Sigmoid colon (tissue), 7 donors: Measurements from ENCODE around the gene H6PD. TPM values are rescaled to one million over a fixed set of nuclear protein-coding genes. Genes with fewer than 3 reads are reported as not detected.
A peak's percentile ranks its signal among the peaks of the same experiment; 100 is the strongest.

Experiments
- DNase-seq: peaks from one replicate; pipeline ENCODE4 v3.0.0-alpha.2; 2019
- H3K27ac ChIP-seq, 4 donors: fragments of 200-600 bp; sonication (generic); one replicate each; pipeline ENCODE4 v1.5.1; 2016 to 2019; ENCODE audit warnings: mild to moderate bottlenecking in 1 of 4
- H3K27me3 ChIP-seq, 3 donors: fragments of 200-600 bp; sonication (generic); one replicate each; pipeline ENCODE4 v1.5.1; 2019; ENCODE audit warnings: mild to moderate bottlenecking in 1 of 3
- H3K36me3 ChIP-seq, 4 donors: fragments of 200-600 bp; sonication (generic); one replicate each; pipeline ENCODE4 v1.5.1; 2016 to 2019
- H3K4me1 ChIP-seq, 4 donors: fragments of 200-600 bp; sonication (generic); one replicate each; pipeline ENCODE4 v1.5.1; 2017 to 2019
- H3K4me3 ChIP-seq, 4 donors: fragments of 200-600 bp; sonication (generic); one replicate each; pipeline ENCODE4 v1.5.1; 2017 to 2019; ENCODE audit warnings: mild to moderate bottlenecking in 2 of 4, moderate library complexity in 1 of 4
- H3K9me3 ChIP-seq, 4 donors: fragments of 200-600 bp in 3 of 4; sonication (generic) in 3 of 4; one replicate each; pipeline versions ENCODE4 v1.5.1 to v1.6.1; 2013 to 2019
- EP300 ChIP-seq, 4 donors: sonication (generic); formaldehyde crosslinking; IDR thresholded peaks; one replicate each; pipeline ENCODE4 v1.6.1; 2017; ENCODE audit warnings: antibody characterized with exemption in 4 of 4
- POLR2A ChIP-seq, 2 donors: fragments of 450-650 bp; IDR thresholded peaks; one replicate each; pipeline ENCODE4 v1.6.1; 2016; ENCODE audit warnings: antibody characterized with exemption in 2 of 2, mild to moderate bottlenecking in 2 of 2, moderate library complexity in 2 of 2
- POLR2AphosphoS5 ChIP-seq, 4 donors: sonication (generic); formaldehyde crosslinking; IDR thresholded peaks; one replicate each; pipeline ENCODE4 v1.6.1; 2017; ENCODE audit warnings: antibody characterized with exemption in 4 of 4
- WGBS, 2 donors: extraction: QIAGEN DNeasy Blood & Tissue Kit; methylation state at CpG; one replicate each; pipeline ENCODE4 v1.1.7; 2013; 5-methylcytosine and 5-hydroxymethylcytosine counted together
- intact Hi-C: fragments of 100-400 bp; cut with DNase I; formaldehyde crosslinking; loops from one replicate; pipeline ENCODE4 v1.15.1; 2023
- polyA plus RNA-seq, 3 donors: library from polyadenylated mRNA; stranded (reverse); fragments of 200-250 nt; gene quantifications; one replicate each; pipeline ENCODE4 v1.2.3, GENCODE V29; 2013
- total RNA-seq, 4 donors: library from RNA; depleted of rRNA; stranded (reverse); fragments of >200 nt; gene quantifications; one replicate each; pipeline ENCODE4 v1.1.0, GENCODE V29; 2016
- TF ChIP-seq, protein P1 (sequence below), 4 experiments: fragments of 450-650 bp in 3 of 4; fragments of 200-600 bp in 1 of 4; IDR thresholded peaks; one replicate each; pipeline ENCODE4 v1.5.1; 2016 to 2019; ENCODE audit warnings: antibody characterized with exemption in 4 of 4, mild to moderate bottlenecking in 3 of 4, moderate library complexity in 2 of 4
- donor health status: healthy with polysubstance abuse.
- donor health status: Bipolar disorder and iron deficiency.
- donor health status: healthy.

Gene H6PD
- total and polyA plus RNA-seq, 7 donors, result 2.8 to 34.3 (median 23.2) TPM

DNA sequence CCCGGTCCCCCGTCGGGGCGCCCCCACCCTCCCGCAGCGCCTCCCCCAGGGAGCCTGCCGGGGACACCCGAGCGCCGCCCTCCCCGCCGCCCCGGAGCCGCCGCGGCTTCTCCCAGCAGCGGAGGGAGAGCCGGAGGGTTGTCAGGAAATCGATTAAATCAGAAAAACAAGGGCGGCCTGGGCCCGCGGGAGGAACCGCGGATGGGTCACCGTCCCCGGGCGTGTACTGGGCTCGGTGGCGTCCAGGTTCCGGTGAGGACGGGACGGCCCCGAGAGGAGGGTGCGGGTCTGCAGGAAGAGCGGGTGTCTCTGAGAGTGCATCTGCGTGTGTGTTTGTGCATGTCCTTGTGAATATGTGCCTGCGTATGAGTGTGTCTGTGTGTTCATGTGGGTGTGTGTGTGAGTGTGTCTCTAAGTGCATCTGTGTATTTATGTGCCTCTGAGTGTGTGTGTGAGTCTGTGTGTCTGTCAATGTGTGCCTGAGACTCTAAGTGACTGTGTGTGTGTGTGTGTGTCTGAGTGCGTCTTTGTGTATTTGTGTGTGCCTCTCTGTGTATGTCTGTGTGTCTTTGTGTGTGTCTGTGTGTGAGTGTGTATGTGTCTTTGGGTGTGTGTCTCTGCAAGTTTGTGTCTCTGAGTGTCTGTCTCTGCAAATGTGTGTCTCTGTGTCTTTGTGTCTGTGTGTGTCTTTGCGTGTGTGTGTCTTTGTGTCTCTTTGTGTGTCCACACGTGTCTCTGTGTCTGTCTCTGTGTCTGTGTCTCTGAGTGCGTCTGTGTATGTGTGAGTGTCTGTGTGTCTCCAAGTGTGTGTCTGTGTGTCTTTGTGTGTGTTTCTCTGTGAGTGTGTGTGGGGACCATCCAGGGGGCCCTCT lies 59.2 kb downstream of the H6PD start:
- H3K4me3 ChIP-seq, result peak overlapping the region; percentile 80 to 99 (median 88)
- intact Hi-C loops, result loop anchor here (2.0 to 5.0 kb wide), 4 partner anchors 44 to 155 kb away; no protein-coding TSS in a partner anchor
- DNase-seq, result no peak

DNA sequence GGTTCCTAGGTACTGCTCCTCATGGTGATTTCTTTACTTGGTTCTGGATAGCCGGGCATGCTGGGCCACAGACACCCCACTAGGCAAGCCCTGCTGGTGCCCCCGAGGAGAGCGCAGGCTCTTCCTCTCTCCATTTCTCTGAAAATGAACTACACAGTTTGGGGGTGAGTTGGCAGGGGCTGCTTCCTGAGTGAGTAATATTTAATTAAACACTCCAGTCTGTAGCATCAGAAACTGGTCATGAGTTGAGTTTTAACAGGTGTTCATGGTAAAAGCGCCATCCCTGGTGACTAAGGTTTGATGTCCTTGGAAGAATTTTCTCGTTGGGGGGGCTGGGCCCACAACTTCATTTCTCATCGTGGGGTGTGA lies 59.8 kb downstream of the H6PD start:
- no peaks in the 10 kb centered on the region for H3K27me3 ChIP-seq
- TF ChIP-seq POLR2A (IDR thresholded peaks at IDR 0.05), result no peak
- peak in 3 of 4 donors; percentile 14 to 50 (median 36) for TF ChIP-seq POLR2AphosphoS5 (IDR thresholded peaks at IDR 0.05)
- no peaks in the 10 kb centered on the region for H3K36me3 ChIP-seq
- H3K9me3 ChIP-seq, result no peaks in the 10 kb centered on the region
- WGBS, 2 donors, result 32 to 43% methylated on average over 6 of the region's 6 CpGs
- intact Hi-C loops, result loop anchor here (5.0 kb wide), 1 partner anchor 43 kb away; no protein-coding TSS in a partner anchor
- H3K4me3 ChIP-seq, result peak overlapping the region; percentile 80 to 99 (median 88)
- DNase-seq, result peak; percentile 72
- peaks cover 0 to 77% (median 43%) of the 10 kb centered on the region in 4 donors for H3K4me1 ChIP-seq
- H3K27ac ChIP-seq, result peak overlapping the region; percentile 90 to 98 (median 94)

More for the DNA sequence above, 59.2 kb downstream of the H6PD start:
- 3 to 5% methylated on average over 41 of the region's 41 CpGs for WGBS, 2 donors
- Histone ChIP-seq H3K4me1 (peaks cover 0 to 71% (median 42%) of the 10 kb centered on the region in 4 donors), H3K36me3 (no peaks in the 10 kb centered on the region), H3K27me3 (no peaks in the 10 kb centered on the region), H3K9me3 (no peaks in the 10 kb centered on the region), H3K27ac (peak overlapping the region; percentile 90 to 98 (median 94))
- peak in 2 of 4 donors; percentile 24 to 31 for TF ChIP-seq POLR2AphosphoS5 (IDR thresholded peaks at IDR 0.05)
- TF ChIP-seq, protein P1, sequence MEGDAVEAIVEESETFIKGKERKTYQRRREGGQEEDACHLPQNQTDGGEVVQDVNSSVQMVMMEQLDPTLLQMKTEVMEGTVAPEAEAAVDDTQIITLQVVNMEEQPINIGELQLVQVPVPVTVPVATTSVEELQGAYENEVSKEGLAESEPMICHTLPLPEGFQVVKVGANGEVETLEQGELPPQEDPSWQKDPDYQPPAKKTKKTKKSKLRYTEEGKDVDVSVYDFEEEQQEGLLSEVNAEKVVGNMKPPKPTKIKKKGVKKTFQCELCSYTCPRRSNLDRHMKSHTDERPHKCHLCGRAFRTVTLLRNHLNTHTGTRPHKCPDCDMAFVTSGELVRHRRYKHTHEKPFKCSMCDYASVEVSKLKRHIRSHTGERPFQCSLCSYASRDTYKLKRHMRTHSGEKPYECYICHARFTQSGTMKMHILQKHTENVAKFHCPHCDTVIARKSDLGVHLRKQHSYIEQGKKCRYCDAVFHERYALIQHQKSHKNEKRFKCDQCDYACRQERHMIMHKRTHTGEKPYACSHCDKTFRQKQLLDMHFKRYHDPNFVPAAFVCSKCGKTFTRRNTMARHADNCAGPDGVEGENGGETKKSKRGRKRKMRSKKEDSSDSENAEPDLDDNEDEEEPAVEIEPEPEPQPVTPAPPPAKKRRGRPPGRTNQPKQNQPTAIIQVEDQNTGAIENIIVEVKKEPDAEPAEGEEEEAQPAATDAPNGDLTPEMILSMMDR (IDR thresholded peaks at IDR 0.05), result no peak

DNA sequence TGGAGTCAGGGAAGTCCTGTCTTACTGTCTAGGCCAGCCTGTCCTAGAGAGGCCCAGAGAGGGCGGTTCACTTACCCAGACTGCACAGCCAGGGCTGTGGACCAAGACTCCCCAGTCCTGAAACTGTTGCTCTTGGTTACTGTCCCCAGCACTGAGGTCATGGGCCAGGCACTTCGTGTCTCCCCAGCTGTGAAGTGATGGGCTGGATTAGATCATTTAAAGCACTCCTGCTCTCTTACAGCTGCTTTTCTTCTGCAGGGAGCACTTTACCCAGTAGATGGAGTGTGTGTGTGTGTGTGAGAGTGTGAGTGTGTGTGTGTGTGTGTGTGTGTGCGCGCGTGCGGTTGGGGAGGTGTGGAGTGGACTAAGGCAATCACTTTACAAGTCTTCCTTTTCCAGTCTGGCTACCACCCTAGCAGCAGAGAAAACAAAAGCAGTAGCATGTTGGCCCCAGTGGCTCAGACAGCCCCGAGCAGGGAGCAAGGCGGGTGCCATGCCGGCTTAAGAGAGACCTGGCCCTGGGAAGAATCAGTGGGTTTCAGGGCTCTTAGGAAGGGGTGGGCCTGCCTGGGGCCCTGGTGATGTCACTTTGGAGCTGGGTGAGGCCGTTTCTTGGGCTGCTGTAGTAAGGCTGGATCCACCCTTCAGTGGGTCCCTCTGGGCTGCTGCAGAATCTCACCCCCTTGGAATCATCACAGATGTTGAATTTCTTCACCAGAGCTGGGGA lies 60.5 kb downstream of the H6PD start:
- no peaks in the 10 kb centered on the region for H3K27me3 ChIP-seq
- H3K9me3 ChIP-seq, result no peaks in the 10 kb centered on the region
- H3K4me1 ChIP-seq, result peaks cover 0 to 80% (median 48%) of the 10 kb centered on the region in 4 donors
- H3K36me3 ChIP-seq, result no peaks in the 10 kb centered on the region
- peak; percentile 79 for DNase-seq
- TF ChIP-seq, protein P1 (IDR thresholded peaks at IDR 0.05), result no peak
- TF ChIP-seq EP300 (IDR thresholded peaks at IDR 0.05) (no peak), POLR2A (IDR thresholded peaks at IDR 0.05) (no peak), POLR2AphosphoS5 (IDR thresholded peaks at IDR 0.05) (peak in 2 of 4 donors; percentile 13)
- peak overlapping the region; percentile 90 to 98 (median 94) for H3K27ac ChIP-seq
- peak overlapping the region; percentile 80 to 99 (median 88) for H3K4me3 ChIP-seq
- intact Hi-C loops, result loop anchor here (5.0 kb wide), 1 partner anchor 42 kb away; no protein-coding TSS in a partner anchor
- WGBS, 2 donors, result 33 to 52% methylated on average over 10 of the region's 10 CpGs

DNA sequence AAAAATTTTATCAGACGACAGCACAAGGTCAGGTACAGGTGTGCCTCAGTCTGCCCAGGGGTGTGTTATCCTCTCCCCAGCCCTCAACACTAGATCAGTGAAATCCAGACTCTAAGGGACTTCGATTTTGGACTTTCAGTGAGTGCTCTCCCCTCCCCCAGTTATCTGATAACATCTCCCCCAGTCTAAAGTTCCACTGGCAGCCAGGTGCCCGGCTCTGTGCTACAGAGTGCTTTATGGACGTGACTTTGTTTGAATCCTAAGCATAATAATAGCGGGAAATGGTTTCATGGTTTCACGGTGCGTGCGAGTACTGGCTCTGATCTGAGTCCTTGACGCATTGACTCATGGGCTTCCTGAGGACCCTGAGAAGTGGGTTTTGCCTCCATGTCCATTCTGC lies 61.3 kb downstream of the H6PD start:
- H3K4me3 ChIP-seq, result peak overlapping the region in 2 of 4 donors; percentile 94 to 99
- WGBS, 2 donors, result 79 to 90% methylated on average over 9 of the region's 9 CpGs
- intact Hi-C loops, result no loop called here

More for the DNA sequence above, 61.3 kb downstream of the H6PD start:
- no peak for TF ChIP-seq EP300 (IDR thresholded peaks at IDR 0.05)
- TF ChIP-seq, protein P1 (IDR thresholded peaks at IDR 0.05), result no peak
- TF ChIP-seq POLR2AphosphoS5 (IDR thresholded peaks at IDR 0.05), result no peak
- peaks cover 0 to 80% (median 55%) of the 10 kb centered on the region in 4 donors for H3K4me1 ChIP-seq
- H3K36me3 ChIP-seq, result no peaks in the 10 kb centered on the region
- peak overlapping the region in 3 of 4 donors; percentile 90 to 98 (median 93) for H3K27ac ChIP-seq
- H3K27me3 ChIP-seq, result no peaks in the 10 kb centered on the region
- no peak for DNase-seq
- H3K9me3 ChIP-seq, result no peaks in the 10 kb centered on the region
